PC-9 (cell line): ENCODE data around the gene CCDC134. TPM values are rescaled to one million over a fixed set of nuclear protein-coding genes. Genes with fewer than 3 reads are reported as not detected.

Experiments used
- BruUV-seq: library from RNA; stranded (reverse); fragments of 400-500 nt; replicated peaks from 2 replicates; lab custom pipeline; 2021; lab: Mats Ljungman, UMichigan
- CTCF ChIA-PET: fragments of 300-600 bp; sonication (Branson Sonifier 250); formaldehyde crosslinking; loops from one replicate; lab custom pipeline; 2022; ENCODE audit warnings: antibody characterized with exemption; lab: Charles Lee
- POLR2A ChIA-PET: fragments of 300-600 bp; sonication (Branson Sonifier 250); formaldehyde crosslinking; loops from one replicate; lab custom pipeline; 2022; ENCODE audit warnings: antibody characterized with exemption; ENCODE audit not compliant: unreplicated experiment; lab: Charles Lee
- DNase-seq, 2 experiments: peaks; one replicate each; pipeline versions ENCODE4 v3.0.0 to v3.0.0-alpha.2; 2015 to 2022; ENCODE audit warnings: mixed read lengths in 1 of 2
- H2AFZ ChIP-seq: fragments of 200-600 bp; sonication (generic); 2 replicates; pipeline ENCODE4 v1.8.1; 2017; ENCODE audit warnings: antibody characterized with exemption
- H3F3A ChIP-seq: fragments of 200-600 bp; sonication (generic); 2 replicates; pipeline ENCODE4 v1.8.1; 2017; ENCODE audit warnings: antibody characterized with exemption, mild to moderate bottlenecking, low read depth; ENCODE audit not compliant: insufficient read depth
- H3K27ac ChIP-seq: fragments of 200-600 bp; sonication (generic); 2 replicates; pipeline ENCODE4 v1.6.1; 2016; ENCODE audit warnings: mixed run types
- H3K27me3 ChIP-seq: fragments of 200-600 bp; sonication (generic); 2 replicates; pipeline ENCODE4 v1.6.1; 2016; ENCODE audit warnings: low read depth, mixed run types; ENCODE audit not compliant: insufficient read depth
- H3K36me3 ChIP-seq: fragments of 200-600 bp; sonication (generic); 2 replicates; pipeline ENCODE4 v1.6.1; 2016; ENCODE audit warnings: low read depth, mixed run types
- H3K4me1 ChIP-seq: fragments of 200-600 bp; sonication (generic); replicated peaks from 2 replicates; pipeline ENCODE4 v1.6.1; 2016; ENCODE audit warnings: mixed run types; ENCODE audit not compliant: insufficient read depth
- H3K4me2 ChIP-seq: fragments of 200-600 bp; sonication (generic); 2 replicates; pipeline ENCODE4 v1.6.1; 2017; ENCODE audit warnings: mixed run types
- H3K4me3 ChIP-seq: fragments of 200-600 bp; sonication (generic); 2 replicates; pipeline ENCODE4 v1.6.1; 2016; ENCODE audit warnings: mixed run types
- H3K79me2 ChIP-seq: fragments of 200-600 bp; sonication (generic); 2 replicates; pipeline ENCODE4 v1.6.1; 2017; ENCODE audit warnings: low read depth, mixed run types
- H3K9me2 ChIP-seq: fragments of 200-600 bp; sonication (generic); 2 replicates; pipeline ENCODE4 v1.8.1; 2017; ENCODE audit warnings: mild to moderate bottlenecking; ENCODE audit not compliant: insufficient read depth
- H3K9me3 ChIP-seq: fragments of 200-600 bp; sonication (generic); 2 replicates; pipeline ENCODE4 v1.8.1; 2016; ENCODE audit warnings: low read depth; ENCODE audit not compliant: insufficient read depth
- H4K20me1 ChIP-seq: fragments of 200-600 bp; sonication (generic); 2 replicates; pipeline ENCODE4 v1.8.1; 2017; ENCODE audit not compliant: insufficient read depth
- EZH2 ChIP-seq: fragments of 200-600 bp; sonication (generic); IDR thresholded peaks from 2 replicates; pipeline ENCODE4 v1.8.0; 2017; ENCODE audit warnings: antibody characterized with exemption, low read depth
- intact Hi-C: fragments of 100-400 bp; cut with micrococcal nuclease; formaldehyde crosslinking; loops from one replicate; pipeline ENCODE4 v1.10.0; 2022; ENCODE audit not compliant: unreplicated experiment
- total RNA-seq: library from RNA; stranded (reverse); gene quantifications from 2 replicates; pipeline ENCODE4 v1.2.3, GENCODE V29; 2021
- TF ChIP-seq, protein P1 (sequence below): fragments of 200-600 bp; sonication (generic); conservative IDR thresholded peaks from 2 replicates; pipeline ENCODE4 v1.6.1; 2017; ENCODE audit warnings: mixed run types, antibody characterized with exemption, mild to moderate bottlenecking, moderate library complexity

CCDC134 gene
- total RNA-seq, 1 experiment from 2014 or later, result 29.0 TPM

DNA sequence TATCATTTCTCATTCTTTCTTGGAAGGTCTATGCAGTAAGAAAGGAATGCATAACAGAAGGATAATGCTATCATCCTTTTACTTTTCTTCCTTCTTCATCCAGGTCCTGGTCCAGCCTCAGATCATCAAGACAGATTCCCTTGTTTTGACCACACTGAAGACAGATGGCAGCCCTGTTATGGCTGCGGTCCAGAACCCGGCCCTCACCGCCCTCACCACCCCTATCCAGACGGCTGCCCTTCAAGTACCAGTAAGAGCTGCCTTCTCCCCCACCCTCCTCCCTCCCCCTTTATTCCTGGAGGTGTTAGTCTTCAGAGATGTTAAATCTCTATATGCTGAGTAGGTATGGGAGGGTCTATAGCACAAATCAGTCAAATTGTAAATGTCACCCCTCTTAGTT lies 70.3 kb downstream of the CCDC134 start:
- intact Hi-C loops, result no loop called here
- Histone ChIP-seq H3K4me1 (no peaks in the 10 kb centered on the region), H3F3A (peaks cover 9% of the 10 kb centered on the region; the same call in 1 of the 2 replicates), H3K9me3 (no peaks in the 10 kb centered on the region), H3K4me2 (no peak overlapping the region), H3K9me2 (no peaks in the 10 kb centered on the region), H3K36me3 (peaks cover 54% of the 10 kb centered on the region), H4K20me1 (peaks cover 21% of the 10 kb centered on the region), H3K27me3 (no peaks in the 10 kb centered on the region), H3K27ac (no peak overlapping the region), H2AFZ (no peak overlapping the region), H3K79me2 (peaks cover 15% of the 10 kb centered on the region), H3K4me3 (no peak overlapping the region)
- BruUV-seq, result no TSS peak
- peak in 1 of 2 experiments; percentile 1 for DNase-seq
- TF ChIP-seq, protein P1, sequence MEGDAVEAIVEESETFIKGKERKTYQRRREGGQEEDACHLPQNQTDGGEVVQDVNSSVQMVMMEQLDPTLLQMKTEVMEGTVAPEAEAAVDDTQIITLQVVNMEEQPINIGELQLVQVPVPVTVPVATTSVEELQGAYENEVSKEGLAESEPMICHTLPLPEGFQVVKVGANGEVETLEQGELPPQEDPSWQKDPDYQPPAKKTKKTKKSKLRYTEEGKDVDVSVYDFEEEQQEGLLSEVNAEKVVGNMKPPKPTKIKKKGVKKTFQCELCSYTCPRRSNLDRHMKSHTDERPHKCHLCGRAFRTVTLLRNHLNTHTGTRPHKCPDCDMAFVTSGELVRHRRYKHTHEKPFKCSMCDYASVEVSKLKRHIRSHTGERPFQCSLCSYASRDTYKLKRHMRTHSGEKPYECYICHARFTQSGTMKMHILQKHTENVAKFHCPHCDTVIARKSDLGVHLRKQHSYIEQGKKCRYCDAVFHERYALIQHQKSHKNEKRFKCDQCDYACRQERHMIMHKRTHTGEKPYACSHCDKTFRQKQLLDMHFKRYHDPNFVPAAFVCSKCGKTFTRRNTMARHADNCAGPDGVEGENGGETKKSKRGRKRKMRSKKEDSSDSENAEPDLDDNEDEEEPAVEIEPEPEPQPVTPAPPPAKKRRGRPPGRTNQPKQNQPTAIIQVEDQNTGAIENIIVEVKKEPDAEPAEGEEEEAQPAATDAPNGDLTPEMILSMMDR, result no peak
- TF ChIP-seq EZH2, result no peak
- ChIA-PET POLR2A (interaction anchor here (0.6 kb wide), 1 partner anchor 203 kb away, joined by 7 read pairs; no protein-coding TSS in a partner anchor), CTCF (interaction anchor here (0.6 kb wide), 1 partner anchor 205 kb away, joined by 7 read pairs; no protein-coding TSS in a partner anchor)

DNA sequence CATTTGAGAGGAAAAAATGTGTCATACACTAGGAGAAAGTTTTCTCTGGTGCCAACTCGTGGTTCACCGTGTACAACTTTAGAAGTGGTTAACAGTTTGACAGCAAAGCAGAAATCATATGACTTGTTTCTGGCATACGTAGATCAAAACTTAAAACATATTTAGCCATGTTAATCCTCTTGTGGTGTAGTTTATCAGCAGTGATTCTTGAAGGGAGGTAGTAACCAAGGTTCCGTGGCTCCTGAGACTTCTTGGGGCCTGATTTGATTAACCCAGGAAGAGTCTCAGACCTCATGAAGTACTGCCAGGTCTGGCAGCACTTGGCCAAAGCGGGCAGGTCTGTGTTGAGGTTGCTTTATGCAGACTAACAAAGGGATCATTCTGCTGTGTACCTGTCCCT lies 72.9 kb downstream of the CCDC134 start:
- TF ChIP-seq EZH2, result no peak
- TF ChIP-seq, protein P1, result no peak
- POLR2A ChIA-PET, result no interaction called here

DNA sequence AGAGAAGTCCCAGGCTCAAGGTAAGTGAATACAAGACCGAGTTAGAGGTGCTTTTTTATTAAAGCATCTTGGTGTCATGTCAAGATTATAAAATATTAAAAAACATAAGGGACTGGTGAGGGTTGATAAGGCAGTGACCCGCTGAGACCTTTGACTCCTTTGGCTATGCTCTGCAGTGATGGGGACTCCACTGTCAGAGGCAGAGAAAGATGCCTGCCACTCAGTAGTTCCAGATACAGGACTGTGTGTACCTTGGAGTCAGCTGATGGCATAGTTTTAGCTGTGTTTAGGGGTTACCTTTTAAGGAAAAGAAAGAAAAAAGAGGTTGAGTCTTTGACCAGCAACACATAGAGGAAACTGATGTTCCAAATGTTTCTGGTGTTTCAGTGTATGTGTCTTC lies 73.6 kb downstream of the CCDC134 start:
- Histone ChIP-seq H3K4me1 (no peaks in the 10 kb centered on the region), H3K36me3 (peaks cover 64% of the 10 kb centered on the region), H3K79me2 (no peaks in the 10 kb centered on the region), H3K4me3 (no peak overlapping the region), H4K20me1 (peaks cover 8% of the 10 kb centered on the region), H3K27ac (no peak overlapping the region), H3K9me2 (no peaks in the 10 kb centered on the region), H2AFZ (no peak overlapping the region), H3K27me3 (no peaks in the 10 kb centered on the region), H3F3A (peaks cover 9% of the 10 kb centered on the region; the same call in 1 of the 2 replicates), H3K9me3 (no peaks in the 10 kb centered on the region), H3K4me2 (no peak overlapping the region)
- TF ChIP-seq, protein P1, result no peak
- no peak for TF ChIP-seq EZH2
- BruUV-seq, result no TSS peak
- intact Hi-C loops, result no loop called here
- POLR2A ChIA-PET, result no interaction called here
- CTCF ChIA-PET, result interaction anchor here (1.2 kb wide), 1 partner anchor 177 kb away, joined by 5 read pairs; no protein-coding TSS in a partner anchor
- DNase-seq, result no peak

More for the DNA sequence above, 72.9 kb downstream of the CCDC134 start:
- Histone ChIP-seq H3K9me2 (no peaks in the 10 kb centered on the region), H3F3A (peaks cover 9% of the 10 kb centered on the region; the same call in 1 of the 2 replicates), H3K27ac (no peak overlapping the region), H3K4me1 (no peaks in the 10 kb centered on the region), H4K20me1 (peaks cover 4% of the 10 kb centered on the region), H3K27me3 (no peaks in the 10 kb centered on the region), H3K79me2 (0 out of 2 replicates have a peak, but pooled peaks cover 5% of the 10 kb centered on the region), H3K9me3 (no peaks in the 10 kb centered on the region), H3K36me3 (peaks cover 61% of the 10 kb centered on the region), H3K4me3 (no peak overlapping the region), H3K4me2 (no peak overlapping the region), H2AFZ (no peak overlapping the region)
- CTCF ChIA-PET, result no interaction called here
- no TSS peak for BruUV-seq
- intact Hi-C loops, result no loop called here
- no peak for DNase-seq
